GM12875 (cell line): ENCODE measurements around the gene PRKCA.
"Not testable (repeated sequence)": the region's sequence is repeated elsewhere in the genome, so short reads cannot be mapped to it uniquely, and the experiment has no call there.

ENCODE experiments used
- H3K4me3 ChIP-seq: one replicate; pipeline ENCODE4 v1.5.1; 2011; ENCODE audit warnings: low read depth, low read length, control low read depth
- TF ChIP-seq, protein P1 (sequence below): IDR thresholded peaks from 2 replicates; pipeline ENCODE4 v1.5.1; 2011; ENCODE audit warnings: low read depth, mild to moderate bottlenecking, control low read depth, inconsistent platforms, low read length, moderate library complexity, borderline replicate concordance; ENCODE audit not compliant: insufficient read depth

PRKCA gene

GRCh38 chr17:66449418-66449977 lies 147.1 kb downstream of the PRKCA start:
- no peak overlapping the region for H3K4me3 ChIP-seq
- TF ChIP-seq, protein P1, sequence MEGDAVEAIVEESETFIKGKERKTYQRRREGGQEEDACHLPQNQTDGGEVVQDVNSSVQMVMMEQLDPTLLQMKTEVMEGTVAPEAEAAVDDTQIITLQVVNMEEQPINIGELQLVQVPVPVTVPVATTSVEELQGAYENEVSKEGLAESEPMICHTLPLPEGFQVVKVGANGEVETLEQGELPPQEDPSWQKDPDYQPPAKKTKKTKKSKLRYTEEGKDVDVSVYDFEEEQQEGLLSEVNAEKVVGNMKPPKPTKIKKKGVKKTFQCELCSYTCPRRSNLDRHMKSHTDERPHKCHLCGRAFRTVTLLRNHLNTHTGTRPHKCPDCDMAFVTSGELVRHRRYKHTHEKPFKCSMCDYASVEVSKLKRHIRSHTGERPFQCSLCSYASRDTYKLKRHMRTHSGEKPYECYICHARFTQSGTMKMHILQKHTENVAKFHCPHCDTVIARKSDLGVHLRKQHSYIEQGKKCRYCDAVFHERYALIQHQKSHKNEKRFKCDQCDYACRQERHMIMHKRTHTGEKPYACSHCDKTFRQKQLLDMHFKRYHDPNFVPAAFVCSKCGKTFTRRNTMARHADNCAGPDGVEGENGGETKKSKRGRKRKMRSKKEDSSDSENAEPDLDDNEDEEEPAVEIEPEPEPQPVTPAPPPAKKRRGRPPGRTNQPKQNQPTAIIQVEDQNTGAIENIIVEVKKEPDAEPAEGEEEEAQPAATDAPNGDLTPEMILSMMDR = no peak

DNA sequence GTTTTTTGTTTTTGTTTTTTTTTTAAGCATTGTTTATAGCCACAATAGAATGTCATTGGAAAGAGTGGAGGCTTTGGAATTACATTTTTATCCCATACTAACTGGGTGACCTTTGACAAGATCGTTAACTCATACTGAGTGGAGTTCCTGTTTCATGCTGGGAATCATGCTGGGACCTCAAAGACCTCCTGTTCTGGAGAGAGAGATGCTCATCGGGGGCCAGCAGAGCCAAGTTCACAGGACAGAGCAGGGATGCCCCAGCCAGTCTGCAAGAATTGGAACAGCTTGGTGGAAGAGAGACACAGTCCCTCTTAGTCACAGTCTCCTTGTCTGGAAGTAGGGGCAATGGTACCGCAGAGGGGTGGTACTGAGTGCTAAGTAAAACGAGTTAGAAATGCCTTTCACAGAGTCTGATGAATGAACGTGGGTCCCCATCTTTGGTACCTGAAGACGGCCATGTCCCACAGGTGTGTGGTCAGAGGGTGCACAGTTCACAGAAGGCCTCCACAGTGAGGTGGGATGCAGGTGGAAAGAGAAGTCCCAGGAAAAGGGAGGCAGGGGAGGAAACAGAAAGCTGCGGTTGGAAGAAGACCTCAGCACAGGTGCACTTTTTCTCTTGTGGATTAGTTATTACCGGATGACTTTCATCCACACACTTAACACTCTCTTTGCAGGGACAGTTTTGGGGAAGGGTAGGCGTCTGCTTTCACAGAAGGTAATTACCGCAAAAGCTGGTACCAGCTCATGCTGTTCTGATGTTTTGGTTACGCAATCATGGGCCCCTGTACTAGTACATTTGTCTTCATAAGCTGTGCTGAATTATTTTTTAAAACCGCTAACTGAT lies 147.8 kb downstream of the PRKCA start:
- H3K4me3 ChIP-seq = no peak overlapping the region
- TF ChIP-seq, protein P1 = no peak

DNA sequence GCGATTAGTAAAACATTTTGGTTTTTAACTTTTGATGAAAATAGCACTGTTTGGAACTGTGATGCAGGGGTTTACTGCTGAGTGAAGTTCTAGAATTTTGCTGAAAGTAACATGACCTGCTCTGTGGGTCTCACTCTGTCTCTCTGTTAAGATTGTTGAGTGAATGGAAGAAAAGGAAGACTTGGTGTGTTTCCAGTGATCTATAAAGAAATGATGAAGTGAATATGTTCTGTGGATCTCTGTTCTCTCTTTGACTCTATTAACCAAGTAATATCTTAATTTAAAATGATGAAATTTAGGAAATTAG lies 148.4 kb downstream of the PRKCA start:
- H3K4me3 ChIP-seq = no peak overlapping the region
- TF ChIP-seq, protein P1 = no peak

DNA sequence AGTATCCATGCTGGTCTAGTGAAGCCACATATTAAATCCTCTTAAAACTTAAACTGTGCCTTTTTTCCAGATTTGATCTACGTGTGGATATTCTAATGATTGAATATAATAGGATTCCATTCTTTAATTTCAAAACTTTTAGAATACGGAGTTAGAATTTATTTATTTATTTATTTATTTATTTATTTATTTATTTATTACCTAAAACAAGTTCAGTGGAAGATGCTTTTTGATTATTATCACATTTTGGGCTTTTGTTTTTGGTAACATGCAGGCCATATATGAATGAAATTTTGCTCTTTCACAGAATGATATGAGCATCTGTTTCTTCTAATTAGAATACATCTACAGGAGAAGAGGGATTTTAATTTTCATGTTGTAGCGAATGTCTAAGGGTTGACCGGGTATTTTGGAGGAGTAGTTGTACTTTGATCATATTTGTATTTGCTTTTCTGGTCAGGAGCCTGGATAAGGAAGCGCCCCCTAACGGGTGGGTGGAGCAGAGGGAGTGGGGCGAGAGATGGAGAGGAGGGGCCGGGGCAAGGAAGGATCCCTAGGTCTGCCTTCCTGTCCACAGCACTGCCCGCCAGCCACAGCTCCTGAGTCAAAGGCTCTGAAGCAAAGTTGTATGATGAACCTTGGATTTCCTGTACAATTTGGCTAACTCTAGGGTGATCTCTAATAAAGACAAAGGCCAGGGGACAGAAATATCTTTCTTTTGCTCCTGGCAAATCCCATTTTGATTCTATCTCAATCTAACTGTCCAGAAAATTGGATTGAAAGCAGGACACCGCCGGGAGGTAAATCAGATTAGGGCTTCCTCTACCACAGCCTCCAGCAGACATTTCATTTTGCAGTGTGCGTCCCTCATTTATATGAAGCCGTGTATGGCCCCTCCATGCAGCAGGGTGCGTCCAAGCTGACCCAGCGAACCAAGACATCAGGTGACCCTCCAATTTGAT lies 149.1 kb downstream of the PRKCA start:
- TF ChIP-seq, protein P1 = no peak
- no peak overlapping the region for H3K4me3 ChIP-seq

DNA sequence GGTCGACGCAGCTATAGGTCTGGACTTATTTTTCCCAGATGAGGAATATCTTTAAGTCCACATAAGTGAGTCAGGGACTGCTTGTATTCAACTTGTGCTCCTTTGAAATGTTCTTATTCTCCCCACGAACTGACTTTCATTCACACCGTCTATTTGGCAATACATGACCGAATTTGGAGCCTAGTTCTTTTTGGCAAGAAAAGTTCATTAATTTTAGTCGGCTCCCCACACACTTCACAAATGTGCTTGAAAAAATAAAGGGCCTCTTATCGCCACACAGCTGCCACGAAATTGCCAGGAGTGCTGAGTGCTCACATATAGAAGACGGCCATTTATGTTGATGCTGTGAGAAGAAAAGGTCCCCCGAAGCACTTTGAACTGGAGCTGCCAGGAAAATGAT lies 152.6 kb downstream of the PRKCA start:
- TF ChIP-seq, protein P1 = no peak

GRCh38 chr17:66457499-66457898 lies 155.1 kb downstream of the PRKCA start:
- not testable (repeated sequence) for H3K4me3 ChIP-seq

More for the DNA sequence above, 152.6 kb downstream of the PRKCA start:
- no peak overlapping the region for H3K4me3 ChIP-seq

GRCh38 chr17:66458782-66459181 lies 156.4 kb downstream of the PRKCA start:
- TF ChIP-seq, protein P1 = no peak
- no peak overlapping the region for H3K4me3 ChIP-seq
